HEK293T (cell line): ENCODE measurements around the gene RAB3B.

Experiments
- CTCF ChIA-PET: fragments of 350-600 bp; formaldehyde crosslinking; extraction: SDS; loops from one replicate; lab custom pipeline; 2021; ENCODE audit warnings: antibody characterized with exemption, inconsistent platforms; lab: Yijun Ruan, JAX
- POLR2A ChIA-PET: fragments of 350-600 bp; formaldehyde crosslinking; extraction: SDS; loops from one replicate; lab custom pipeline; 2020; ENCODE audit warnings: antibody characterized with exemption, inconsistent platforms; lab: Yijun Ruan, JAX
- DNase-seq: peaks from one replicate; pipeline ENCODE4 v3.0.0; 2012; ENCODE audit warnings: mixed read lengths; ENCODE audit errors: extremely low spot score
- ARNT ChIP-seq: fragments of 450-650 bp; IDR thresholded peaks from 2 replicates; pipeline ENCODE4 v1.6.1; 2017; ENCODE audit warnings: mild to moderate bottlenecking
- BHLHE40 ChIP-seq: fragments of 450-650 bp; IDR thresholded peaks from 2 replicates; pipeline ENCODE4 v1.6.1; 2016; ENCODE audit warnings: mild to moderate bottlenecking, moderate library complexity, borderline replicate concordance
- CTBP1 ChIP-seq: fragments of 450-650 bp; IDR thresholded peaks from 2 replicates; pipeline ENCODE4 v1.6.1; 2016; ENCODE audit warnings: borderline replicate concordance
- ELF4 ChIP-seq: fragments of 450-650 bp; IDR thresholded peaks from 2 replicates; pipeline ENCODE4 v1.6.1; 2017; ENCODE audit warnings: antibody characterized with exemption
- FOXA1 ChIP-seq: fragments of 450-650 bp; IDR thresholded peaks from 2 replicates; pipeline ENCODE4 v1.6.1; 2016; ENCODE audit warnings: mild to moderate bottlenecking
- FOXK2 ChIP-seq: fragments of 450-650 bp; IDR thresholded peaks from 2 replicates; pipeline ENCODE4 v1.6.1; 2016; ENCODE audit warnings: mild to moderate bottlenecking
- FOXM1 ChIP-seq: fragments of 450-650 bp; IDR thresholded peaks from 2 replicates; pipeline ENCODE4 v1.6.1; 2017; ENCODE audit warnings: mild to moderate bottlenecking, borderline replicate concordance
- HDGF ChIP-seq: fragments of 450-650 bp; IDR thresholded peaks from 2 replicates; pipeline ENCODE4 v1.6.1; 2017; ENCODE audit warnings: antibody characterized with exemption, borderline replicate concordance
- L3MBTL2 ChIP-seq: fragments of 450-650 bp; conservative IDR thresholded peaks from 2 replicates; pipeline ENCODE4 v1.6.1; 2016; ENCODE audit warnings: mild to moderate bottlenecking
- LEF1 ChIP-seq: fragments of 450-650 bp; IDR thresholded peaks from 2 replicates; pipeline ENCODE4 v1.6.1; 2017; ENCODE audit warnings: mild to moderate bottlenecking, borderline replicate concordance
- NFRKB ChIP-seq: fragments of 450-650 bp; IDR thresholded peaks from 2 replicates; pipeline ENCODE4 v1.6.1; 2016; ENCODE audit warnings: mild to moderate bottlenecking, moderate library complexity
- PKNOX1 ChIP-seq: fragments of 450-650 bp; IDR thresholded peaks from 2 replicates; pipeline ENCODE4 v1.6.1; 2016
- SP1 ChIP-seq: fragments of 450-650 bp; IDR thresholded peaks from 2 replicates; pipeline ENCODE4 v1.6.1; 2017
- SUZ12 ChIP-seq: fragments of 450-650 bp; IDR thresholded peaks from 2 replicates; pipeline ENCODE4 v1.6.1; 2016; ENCODE audit warnings: mild to moderate bottlenecking
- TARDBP ChIP-seq: fragments of 450-650 bp; IDR thresholded peaks from 2 replicates; pipeline ENCODE4 v1.6.1; 2016
- ZNF384 ChIP-seq: fragments of 450-650 bp; IDR thresholded peaks from 2 replicates; pipeline ENCODE4 v1.6.1; 2016

RAB3B gene

GRCh38 chr1:51871351-51871975 lies 119.0 kb downstream of the RAB3B start:
- CTCF ChIA-PET = no interaction called here
- TF ChIP-seq ARNT (no peak), SUZ12 (no peak), L3MBTL2 (no peak), ZNF384 (peak; percentile 29; the same call in 1 of the 2 replicates), ELF4 (no peak), PKNOX1 (no peak)
- POLR2A ChIA-PET = no interaction called here
- no peak for DNase-seq

GRCh38 chr1:51870603-51871350 lies 119.7 kb downstream of the RAB3B start:
- POLR2A ChIA-PET = no interaction called here
- CTCF ChIA-PET = no interaction called here
- TF ChIP-seq FOXK2 = no peak
- no peak for TF ChIP-seq FOXM1
- no peak for TF ChIP-seq SP1
- no peak for TF ChIP-seq LEF1
- no peak for TF ChIP-seq FOXA1
- no peak for TF ChIP-seq CTBP1
- TF ChIP-seq BHLHE40 = no peak
- TF ChIP-seq ZNF384 = no peak
- TF ChIP-seq NFRKB = no peak
- TF ChIP-seq SUZ12 = no peak
- TF ChIP-seq L3MBTL2 = no peak
- no peak for TF ChIP-seq ELF4
- TF ChIP-seq PKNOX1 = no peak
- no peak for DNase-seq

- DNase-seq = no peak
- ChIA-PET CTCF (no interaction called here), POLR2A (interaction anchor here (1.4 kb wide), 1 partner anchor 10 kb away, joined by 4 read pairs; no protein-coding TSS in a partner anchor)
- no peak for TF ChIP-seq L3MBTL2
- no peak for TF ChIP-seq ARNT
- TF ChIP-seq ELF4 = no peak
- TF ChIP-seq CTBP1 = no peak
- TF ChIP-seq SUZ12 = no peak
- TF ChIP-seq SP1 = no peak
- TF ChIP-seq FOXA1 = no peak
- no peak for TF ChIP-seq FOXM1
- TF ChIP-seq PKNOX1 = no peak
- TF ChIP-seq BHLHE40 = no peak
- no peak for TF ChIP-seq ZNF384
- no peak for TF ChIP-seq TARDBP
- TF ChIP-seq LEF1 = no peak
- no peak for TF ChIP-seq HDGF
- no peak for TF ChIP-seq FOXK2
- TF ChIP-seq NFRKB = no peak
These were observed 122.8 kb downstream of the RAB3B start for GRCh38 chr1:51867479-51868232.

- ChIA-PET POLR2A (interaction anchor here (1.2 kb wide), 1 partner anchor 15 kb away, joined by 3 read pairs; no protein-coding TSS in a partner anchor), CTCF (no interaction called here)
- DNase-seq = no peak
These were observed 127.1 kb downstream of the RAB3B start for GRCh38 chr1:51863384-51863783.

GRCh38 chr1:51861669-51862068 lies 128.8 kb downstream of the RAB3B start:
- DNase-seq = no peak
- CTCF ChIA-PET = no interaction called here
- TF ChIP-seq ZNF384 = no peak
- TF ChIP-seq TARDBP = no peak
- no peak for TF ChIP-seq NFRKB
- TF ChIP-seq FOXA1 = no peak
- TF ChIP-seq PKNOX1 = no peak
- TF ChIP-seq FOXK2 = no peak
- POLR2A ChIA-PET = no interaction called here

More at GRCh38 chr1:51863384-51863783, 127.1 kb downstream of the RAB3B start:
- TF ChIP-seq LEF1 (no peak), PKNOX1 (no peak), FOXM1 (no peak), FOXK2 (no peak), L3MBTL2 (no peak), CTBP1 (no peak), FOXA1 (no peak), TARDBP (no peak), SP1 (no peak)
